Right ventricle myocardium superior (tissue), 1 donor: ENCODE data around the gene CACNA1C. TPM values are rescaled to one million over a fixed set of nuclear protein-coding genes. Genes with fewer than 3 reads are reported as not detected.
A peak's percentile ranks its signal among the peaks of the same experiment; 100 is the strongest.

Source experiments
- ATAC-seq: fragments of 200-7000 bp; cut with Tn5 transposase; one replicate; pipeline ENCODE4 v1.9.1; 2020; ENCODE audit warnings: mild to moderate bottlenecking; ENCODE audit not compliant: poor library complexity
- DNase-seq: peaks from one replicate; pipeline ENCODE4 v3.0.0-alpha.2; 2020
- intact Hi-C: fragments of 100-400 bp; cut with DNase I; formaldehyde crosslinking; loops from one replicate; pipeline ENCODE4 v1.11.2; 2022
- total RNA-seq: library from RNA; stranded (reverse); fragmentation: NEBNext Ultra II Directional; extraction: Animal tissue kit (Norgen Biotek cat#: 25700); gene quantifications from one replicate; pipeline ENCODE4 v1.2.1, GENCODE V29; 2021
- donor health status: DM: no; HTN: yes; CAD: no; lungs with severe emphysema.

Gene CACNA1C
- total RNA-seq, 1 donor from 2014 or later: 151 TPM

DNA sequence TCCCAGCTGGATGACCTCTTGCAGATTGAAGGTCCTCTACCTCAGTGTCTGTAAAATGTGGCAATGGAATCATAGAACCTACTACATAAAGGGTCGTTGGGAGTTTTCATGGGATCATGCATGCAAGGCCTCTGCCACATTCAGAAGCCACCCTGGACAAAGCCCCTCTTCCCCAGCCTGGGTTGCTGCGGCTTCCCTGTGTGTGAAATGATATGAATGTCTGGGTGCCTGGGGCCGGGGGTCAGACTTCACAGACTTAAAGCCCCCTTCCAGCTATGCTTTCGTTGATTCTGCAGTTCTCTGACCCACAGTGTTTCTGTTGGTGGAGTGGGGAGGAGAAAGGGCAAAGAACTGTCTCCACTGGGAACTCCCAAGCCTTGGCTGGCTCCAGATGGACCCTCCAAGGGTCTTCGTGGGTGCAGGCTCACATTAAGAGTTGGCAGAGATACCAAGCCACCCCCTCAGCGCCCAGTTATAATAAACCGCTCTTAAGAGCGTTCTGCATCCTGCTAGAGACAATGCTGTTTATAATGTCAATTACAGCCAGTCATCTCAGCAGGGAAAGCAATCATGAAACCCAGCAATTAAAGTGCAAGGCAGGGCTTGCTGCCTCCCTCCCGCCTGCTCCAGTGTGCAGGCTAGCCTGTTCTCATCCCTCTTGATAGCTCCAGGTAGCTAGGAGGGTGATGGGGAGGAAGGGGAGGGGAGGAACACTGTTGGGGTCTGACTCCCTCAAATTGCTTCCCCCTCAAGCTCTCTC is 531.0 kb downstream of the CACNA1C start:
- ATAC-seq: no peak
- intact Hi-C loops: loop anchor here (5.0 to 10.0 kb wide), 2 partner anchors 357 to 529 kb away; partner anchors contain the start of gene CACNA1C

DNA sequence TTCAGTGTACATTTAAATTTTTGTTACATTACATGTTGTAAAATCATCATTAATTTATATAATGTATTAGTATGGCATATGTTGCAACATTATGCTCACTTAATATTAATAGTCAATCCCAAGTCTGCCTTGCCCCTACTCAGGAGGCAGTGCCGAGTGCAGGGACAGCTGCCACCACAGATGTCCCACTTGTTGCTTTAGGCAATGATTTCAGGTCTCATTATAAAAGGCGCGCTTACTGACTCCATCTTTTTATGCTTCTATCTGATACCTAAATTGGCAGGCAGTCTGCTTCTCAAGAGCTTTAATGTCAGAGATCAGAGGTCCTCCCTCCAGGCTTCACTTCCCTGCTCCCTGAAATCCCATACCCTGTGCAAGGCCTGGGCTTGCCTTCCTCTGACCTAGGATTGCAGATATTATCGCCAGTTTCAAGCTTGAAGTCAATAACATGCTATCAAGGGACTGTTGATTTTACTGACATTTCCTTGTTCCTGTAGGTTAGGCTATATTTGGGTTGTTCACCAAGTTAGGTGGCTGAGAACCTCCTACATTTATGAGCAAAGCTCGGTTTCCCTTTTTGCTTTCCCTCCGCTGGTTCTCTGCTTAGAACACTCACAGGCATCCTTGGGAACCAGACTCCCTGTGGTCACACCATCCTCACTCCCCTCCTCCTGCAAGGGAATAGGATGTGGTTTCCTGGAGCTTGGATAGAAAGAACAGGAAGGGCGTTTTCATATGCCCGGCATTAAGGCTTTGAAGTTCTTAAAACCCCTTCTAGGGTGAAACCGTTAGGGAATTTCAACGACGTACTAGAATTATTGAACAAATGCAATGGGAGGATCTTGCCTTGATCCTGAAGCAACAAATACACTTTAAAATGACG is 533.6 kb downstream of the CACNA1C start:
- no peak for ATAC-seq
- intact Hi-C loops: loop anchor here (10.0 kb wide), 1 partner anchor 532 kb away; the partner anchor contains the start of gene CACNA1C
- DNase-seq: no peak

More for the DNA sequence above, 531.0 kb downstream of the CACNA1C start:
- DNase-seq: no peak

DNA sequence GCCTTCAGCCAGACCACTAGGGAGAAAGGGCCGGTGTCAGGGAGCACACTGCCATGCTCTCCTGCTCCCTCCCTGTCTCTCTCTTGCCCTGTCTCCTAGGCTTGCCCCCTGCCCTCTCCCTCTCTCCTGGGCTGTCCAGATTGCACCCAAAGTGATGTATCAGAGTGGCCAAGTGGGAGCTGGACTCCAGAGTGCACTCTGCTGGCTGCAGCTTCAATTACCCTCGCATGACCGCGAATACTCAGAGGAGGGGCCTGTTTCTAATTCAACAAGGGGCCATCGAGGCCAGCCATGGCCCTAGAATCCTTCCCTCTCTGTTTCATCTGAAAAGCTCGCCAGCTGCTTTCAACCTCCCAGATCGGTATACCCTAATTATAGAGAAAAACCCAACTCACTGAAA is 535.6 kb downstream of the CACNA1C start:
- intact Hi-C loops: loop anchor here (10.0 kb wide), 1 partner anchor 534 kb away; the partner anchor contains the start of gene CACNA1C
- ATAC-seq (no peak), DNase-seq (no peak)

DNA sequence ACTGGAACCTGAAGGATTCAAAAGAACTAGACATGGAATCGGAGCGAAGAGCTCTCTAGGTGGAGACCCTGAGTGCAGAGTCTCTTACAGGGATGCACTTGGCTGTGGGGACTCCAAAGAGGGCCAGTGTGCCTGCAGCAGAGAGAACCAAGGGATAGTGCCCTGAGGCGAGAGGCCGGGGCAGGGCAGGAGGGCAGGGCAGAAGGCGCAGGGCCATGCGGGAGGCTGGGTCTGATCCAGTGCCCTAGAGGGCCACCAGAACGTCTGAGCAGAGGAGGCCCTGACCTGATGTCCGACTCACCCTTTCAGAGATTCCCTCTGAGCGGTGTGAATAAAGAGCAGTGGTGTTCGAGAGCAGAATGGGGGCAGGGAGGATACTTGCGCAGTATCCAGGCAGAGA is 536.6 kb downstream of the CACNA1C start:
- DNase-seq (no peak), ATAC-seq (no peak)
- intact Hi-C loops: loop anchor here (10.0 kb wide), 1 partner anchor 535 kb away; the partner anchor contains the start of gene CACNA1C

DNA sequence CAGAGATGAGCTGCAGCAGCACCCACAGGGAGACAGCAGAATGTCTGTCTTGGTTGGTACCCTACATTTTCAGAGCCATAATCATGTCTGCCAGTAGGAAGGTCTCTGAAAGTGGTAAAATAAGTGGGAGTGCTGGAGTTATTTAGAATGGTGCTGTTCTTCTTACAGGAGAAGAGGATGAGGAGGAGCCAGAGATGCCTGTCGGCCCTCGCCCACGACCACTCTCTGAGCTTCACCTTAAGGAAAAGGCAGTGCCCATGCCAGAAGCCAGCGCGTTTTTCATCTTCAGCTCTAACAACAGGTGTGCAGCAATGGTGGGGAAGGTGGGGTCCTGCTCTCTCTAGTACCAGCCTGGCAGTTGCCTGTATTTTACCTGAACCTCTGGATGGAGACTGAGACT is 540.3 kb downstream of the CACNA1C start:
- no peak for DNase-seq
- ATAC-seq: no peak
- intact Hi-C loops: no loop called here

DNA sequence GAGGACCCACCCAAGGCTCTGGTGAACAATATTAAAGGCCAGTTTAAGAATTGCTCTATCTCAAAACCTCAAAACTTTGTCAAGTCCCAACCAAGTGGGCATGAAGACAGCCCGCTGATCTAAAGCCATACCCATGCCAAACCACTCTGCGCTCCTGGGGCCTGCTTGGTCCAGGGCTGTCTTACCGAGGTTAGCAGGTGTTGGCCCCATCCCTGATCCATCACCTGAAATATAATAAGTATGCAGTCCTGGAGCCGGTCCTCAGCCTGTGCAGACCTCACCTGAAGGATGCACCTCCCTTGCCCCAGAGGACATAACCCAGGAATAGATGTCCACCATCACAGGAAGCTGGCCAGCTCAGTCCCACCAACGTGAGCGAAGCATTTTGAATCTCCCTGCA is 543.7 kb downstream of the CACNA1C start:
- intact Hi-C loops: no loop called here

DNA sequence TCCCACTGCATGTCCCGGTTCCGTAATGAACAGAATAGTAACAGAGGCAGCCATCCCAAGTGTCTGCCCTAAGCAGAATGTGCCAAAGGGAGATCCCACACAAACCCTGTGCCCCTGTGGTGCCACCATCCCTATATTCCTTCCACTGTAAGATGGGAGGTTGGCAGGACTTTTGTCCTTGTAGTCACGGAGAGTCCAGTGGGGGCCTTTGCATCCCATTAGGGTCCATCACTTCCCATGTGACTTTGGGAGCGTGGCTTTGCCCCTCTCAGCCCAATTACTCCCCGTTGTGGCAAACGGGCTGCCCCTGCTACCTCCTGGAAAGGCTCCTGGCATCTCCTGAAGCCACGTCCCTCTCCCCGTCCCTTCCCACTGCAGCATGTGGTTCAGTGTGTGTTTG is 552.5 kb downstream of the CACNA1C start:
- DNase-seq (no peak), ATAC-seq (no peak)
- intact Hi-C loops: no loop called here

More for the DNA sequence above, 543.7 kb downstream of the CACNA1C start:
- no peak for DNase-seq
- no peak for ATAC-seq

DNA sequence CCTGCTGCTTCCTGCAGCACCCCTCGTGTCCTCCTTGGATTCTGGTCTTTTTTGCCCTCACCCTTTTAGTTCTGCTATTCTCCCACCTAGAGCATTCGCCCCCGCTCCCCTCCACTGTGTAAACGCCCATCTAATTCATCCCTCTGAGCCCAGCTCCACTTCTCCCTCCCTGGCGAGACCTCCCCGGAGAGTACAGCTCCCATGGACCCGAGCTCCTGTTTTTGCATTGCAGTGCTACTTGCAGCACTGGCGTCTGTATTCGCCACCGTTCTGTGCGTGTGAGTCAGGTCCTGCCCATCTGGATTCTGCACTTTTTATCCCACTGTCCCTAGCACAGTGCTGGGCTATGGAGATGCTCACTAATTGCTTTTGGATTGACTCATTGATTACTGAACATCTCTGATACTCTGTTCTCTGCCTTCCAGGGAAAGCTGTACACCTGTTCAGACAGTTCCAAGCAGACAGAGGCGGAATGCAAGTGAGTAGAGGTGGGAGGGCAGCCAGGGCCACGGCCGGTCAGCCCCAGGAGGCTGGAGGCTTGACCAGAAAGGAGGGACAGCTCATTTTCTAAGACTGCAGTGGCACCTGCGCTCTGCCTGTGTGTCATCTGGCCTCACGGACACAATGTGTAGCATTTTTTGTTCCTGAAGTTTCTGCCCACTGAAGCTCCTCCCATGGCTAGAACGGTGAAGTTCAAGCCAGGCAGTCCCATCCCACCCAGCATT is 553.6 kb downstream of the CACNA1C start:
- intact Hi-C loops: no loop called here
- DNase-seq (no peak), ATAC-seq (no peak)

DNA sequence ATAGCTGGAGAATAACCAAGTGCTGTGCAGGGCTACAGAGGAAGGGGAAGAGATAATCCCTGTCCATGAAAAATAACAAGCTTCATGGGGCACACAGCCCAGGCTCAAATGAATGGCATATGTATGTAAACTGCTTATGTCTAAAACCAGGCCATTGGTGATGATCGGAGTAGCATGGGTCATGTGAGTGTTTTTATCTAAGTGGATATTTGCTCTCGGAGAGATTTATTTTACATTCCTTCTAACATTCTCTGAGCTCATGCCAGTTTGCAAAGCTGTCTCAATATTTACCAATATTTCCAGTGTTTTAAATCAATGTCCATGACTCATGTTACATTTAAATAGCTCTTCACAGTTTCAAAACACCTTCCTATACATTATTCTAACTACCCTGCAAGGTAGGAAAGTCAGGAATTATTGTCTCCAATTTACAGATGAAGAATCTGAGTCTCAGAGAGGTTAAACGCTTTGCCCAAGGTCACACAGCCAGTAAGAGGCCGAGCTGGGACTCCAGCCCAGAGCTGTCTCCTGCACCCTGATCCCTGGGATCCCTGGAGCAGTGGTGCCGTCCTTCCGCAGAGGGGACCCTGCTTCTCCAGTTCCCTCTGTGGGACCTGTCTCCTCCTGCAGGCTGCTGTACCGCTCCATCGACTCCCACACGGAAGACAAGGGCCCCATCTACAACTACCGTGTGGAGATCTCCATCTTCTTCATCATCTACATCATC is 555.3 kb downstream of the CACNA1C start:
- ATAC-seq (no peak), DNase-seq (no peak)
- intact Hi-C loops: no loop called here

DNA sequence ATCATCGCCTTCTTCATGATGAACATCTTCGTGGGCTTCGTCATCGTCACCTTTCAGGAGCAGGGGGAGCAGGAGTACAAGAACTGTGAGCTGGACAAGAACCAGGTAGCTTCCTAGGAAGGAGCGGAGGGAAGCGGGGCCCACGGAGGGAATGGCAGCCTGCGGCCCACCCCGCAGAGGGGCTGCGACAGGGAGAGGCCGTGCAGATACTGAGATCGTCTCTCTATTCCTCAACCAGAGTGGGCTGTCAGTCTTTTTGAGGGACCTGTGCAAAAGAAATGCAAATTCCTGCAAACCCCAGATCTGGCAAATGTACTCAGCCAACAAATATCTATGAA is 555.8 kb downstream of the CACNA1C start:
- no peak for DNase-seq
- ATAC-seq: no peak
- intact Hi-C loops: no loop called here

DNA sequence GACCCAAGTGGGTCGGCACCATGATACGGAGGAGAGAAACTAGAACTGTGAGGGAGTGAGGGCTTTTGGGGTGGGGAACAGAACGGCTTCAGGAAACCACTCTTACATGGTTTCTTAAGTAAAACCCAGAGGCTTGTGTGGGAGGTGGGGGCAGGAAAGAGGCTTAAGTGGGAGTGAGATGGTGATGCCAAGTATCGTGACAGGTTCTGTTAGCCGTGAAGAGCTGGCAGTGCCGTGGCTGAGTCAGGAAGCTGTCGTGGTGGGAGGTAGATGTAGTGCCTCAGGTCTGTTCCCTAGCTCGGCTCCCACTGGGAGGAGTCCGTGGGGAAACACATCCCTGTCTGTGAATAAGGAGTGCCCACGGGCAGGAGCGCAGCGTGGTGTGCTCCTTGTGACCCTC is 556.2 kb downstream of the CACNA1C start:
- no peak for DNase-seq
- no peak for ATAC-seq
- intact Hi-C loops: no loop called here

DNA sequence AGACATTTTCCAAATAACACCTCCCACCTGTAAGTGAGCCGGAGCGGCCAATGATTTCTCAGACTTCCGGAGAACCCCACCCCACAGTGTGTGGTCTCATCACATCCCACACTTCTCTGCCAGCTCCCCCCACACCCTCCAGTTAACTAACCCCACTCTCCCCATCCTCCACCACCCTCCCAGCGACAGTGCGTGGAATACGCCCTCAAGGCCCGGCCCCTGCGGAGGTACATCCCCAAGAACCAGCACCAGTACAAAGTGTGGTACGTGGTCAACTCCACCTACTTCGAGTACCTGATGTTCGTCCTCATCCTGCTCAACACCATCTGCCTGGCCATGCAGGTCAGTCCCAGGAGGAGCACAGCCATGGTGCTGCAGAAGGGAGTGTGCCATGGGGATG is 557.6 kb downstream of the CACNA1C start:
- intact Hi-C loops: no loop called here
- DNase-seq: no peak
- no peak for ATAC-seq

DNA sequence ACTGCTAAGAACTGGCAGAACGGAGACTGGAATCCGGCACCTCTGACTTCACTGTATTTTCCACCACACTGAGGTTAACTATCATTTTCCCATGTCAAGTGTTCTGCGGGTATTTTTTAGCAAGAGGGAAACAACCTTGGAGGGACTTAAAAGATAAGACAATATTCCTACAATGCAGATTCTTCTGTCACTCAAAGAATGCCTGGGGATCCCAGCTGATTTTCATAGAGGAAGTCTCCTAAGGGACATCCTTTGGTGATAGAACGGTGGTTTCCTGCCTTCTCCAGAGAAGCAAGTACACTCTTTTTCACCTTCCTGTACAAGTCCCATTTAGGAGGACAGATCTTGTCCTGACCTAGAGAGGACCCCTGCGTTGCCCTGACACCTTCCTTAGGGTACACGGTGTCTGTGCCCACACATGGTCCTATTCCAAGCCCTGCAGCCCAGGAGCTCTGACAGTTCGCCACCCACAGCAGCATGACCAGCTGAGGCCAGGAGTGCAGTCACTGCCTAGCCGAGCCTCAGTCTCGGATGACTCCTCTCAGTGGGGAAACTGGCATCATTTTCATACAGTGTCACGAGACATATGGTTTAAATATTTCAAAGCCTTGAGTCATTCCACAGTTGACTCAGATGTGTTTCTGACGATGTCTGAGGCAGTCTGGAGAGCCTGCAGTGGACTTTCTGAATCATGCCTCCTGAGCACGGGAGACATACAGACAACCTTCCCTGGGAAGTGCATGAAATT is 560.7 kb downstream of the CACNA1C start:
- intact Hi-C loops: no loop called here
- ATAC-seq (no peak), DNase-seq (no peak)

DNA sequence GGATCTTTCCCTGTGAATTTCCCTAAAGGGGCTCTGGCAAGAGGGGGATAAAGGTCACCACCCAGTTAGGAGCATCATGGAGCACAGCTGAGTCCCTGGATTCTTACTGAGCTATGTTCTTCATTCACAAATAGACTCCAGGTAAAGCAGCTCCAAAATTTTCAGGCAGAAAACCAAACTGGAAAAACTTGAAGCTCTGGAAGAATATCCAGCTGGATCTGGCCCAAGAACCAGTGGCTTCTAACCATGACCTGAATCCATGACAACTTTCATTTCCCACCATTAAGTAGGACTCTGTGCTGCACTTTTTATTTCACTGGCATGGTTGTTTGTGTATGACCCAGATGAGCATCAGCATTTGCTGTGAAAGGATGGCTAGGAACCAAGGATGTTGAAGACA is 561.6 kb downstream of the CACNA1C start:
- intact Hi-C loops: no loop called here
- no peak for ATAC-seq
- no peak for DNase-seq

DNA sequence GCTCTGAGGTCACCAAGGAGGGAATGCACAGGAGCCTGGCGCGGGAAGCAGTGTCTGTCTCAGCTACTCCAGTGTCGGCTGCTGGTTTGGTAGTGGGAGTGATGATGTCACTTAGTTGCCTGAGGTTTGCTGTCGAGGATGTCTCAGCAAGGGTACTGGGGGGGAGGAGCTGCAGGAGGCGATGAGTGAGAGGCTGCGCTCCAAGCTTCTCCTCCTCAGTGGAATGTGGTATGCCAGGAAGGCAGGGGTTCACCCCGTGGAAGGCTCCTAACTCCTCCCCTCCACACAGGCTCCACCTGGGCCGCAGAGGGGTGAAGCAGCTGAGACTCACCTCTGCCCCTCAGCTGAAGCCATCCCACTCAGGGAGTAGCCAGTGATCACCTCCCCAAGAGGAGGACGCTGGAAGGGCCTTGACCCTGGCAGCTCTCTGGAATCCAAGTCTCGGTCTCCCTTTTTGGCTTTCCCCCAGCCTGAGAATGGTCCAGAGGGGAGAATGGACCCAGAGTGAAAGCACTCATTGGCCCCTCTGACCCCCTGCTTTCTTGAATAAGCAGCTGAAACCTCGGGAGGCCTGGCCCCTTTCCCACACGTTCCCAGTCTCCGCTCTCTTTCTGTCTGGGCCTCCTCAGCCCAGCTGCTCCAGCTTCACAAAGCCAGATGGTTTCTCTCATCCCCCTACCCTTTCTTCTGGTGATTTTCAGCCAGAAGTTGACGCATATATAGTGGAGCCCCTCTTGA is 563.0 kb downstream of the CACNA1C start:
- peak; percentile 58 for DNase-seq
- intact Hi-C loops: no loop called here
- peak; percentile 48 for ATAC-seq

DNA sequence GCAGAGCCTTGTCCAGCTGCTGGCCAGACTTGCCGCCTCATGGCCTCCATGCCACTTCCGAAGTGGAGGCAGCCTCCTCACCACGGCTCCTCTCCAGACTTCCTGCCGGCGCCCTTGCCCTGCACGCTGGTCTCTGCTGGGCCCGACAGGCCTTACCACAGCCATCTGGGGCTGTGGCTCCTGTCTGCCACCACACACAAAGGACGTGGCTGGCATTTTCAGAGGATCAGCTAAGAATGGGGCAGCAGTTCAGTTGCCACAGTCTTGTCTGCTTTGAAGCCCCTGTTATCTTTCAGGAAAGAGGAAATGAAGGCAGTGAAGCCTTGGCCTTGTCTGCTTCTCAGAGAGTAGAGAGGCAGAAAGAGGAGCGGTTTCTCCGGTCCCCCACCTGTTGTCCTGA is 564.0 kb downstream of the CACNA1C start:
- ATAC-seq (no peak), DNase-seq (no peak)
- intact Hi-C loops: no loop called here

DNA sequence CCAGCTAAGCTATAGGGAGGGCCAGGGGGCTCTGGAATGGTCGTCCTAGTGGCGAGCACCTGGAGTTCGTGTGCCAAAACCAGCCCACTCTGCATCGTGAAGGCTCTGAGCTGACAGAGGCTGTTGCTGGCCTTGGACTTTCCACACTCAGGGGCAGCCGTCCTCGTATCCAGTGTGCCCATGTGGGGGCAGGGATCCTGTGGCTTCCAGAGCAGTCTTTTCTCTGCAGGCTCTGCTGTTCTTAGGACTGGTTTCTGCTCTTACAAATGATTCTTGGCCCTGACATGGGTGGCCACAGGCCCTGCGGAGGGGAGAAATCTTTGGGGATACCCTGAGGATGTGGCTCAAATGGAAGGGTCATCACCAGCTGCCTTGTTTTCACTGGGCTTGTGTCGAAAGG is 564.6 kb downstream of the CACNA1C start:
- intact Hi-C loops: no loop called here
- DNase-seq (no peak), ATAC-seq (no peak)
